Spleen (tissue), 11 donors: ENCODE results near the gene MAPK8IP3. TPM values are rescaled to one million over a fixed set of nuclear protein-coding genes. Genes with fewer than 3 reads are reported as not detected.
A peak's percentile ranks its signal among the peaks of the same experiment; 100 is the strongest.
"Not testable (repeated sequence)": the region's sequence is repeated elsewhere in the genome, so short reads cannot be mapped to it uniquely, and the experiment has no call there.

Experiments
- DNase-seq: peaks from one replicate; pipeline ENCODE4 v3.0.0-alpha.2; 2020
- H3K27ac ChIP-seq, 8 donors: fragments of 200-600 bp; sonication (generic) in 7 of 8; 1 replicate in 4 of 8; 2 replicates in 4 of 8; pipeline versions ENCODE4 v1.5.0 to v1.8.0; 2016 to 2021; ENCODE audit warnings: inconsistent platforms in 4 of 8, mild to moderate bottlenecking in 4 of 8, moderate library complexity in 1 of 8
- H3K27me3 ChIP-seq, 7 donors: fragments of 200-600 bp; sonication (generic) in 6 of 7; replicated peaks in 1 of 7; 1 replicate in 4 of 7; 2 replicates in 3 of 7; pipeline versions ENCODE4 v1.5.0 to v1.8.0; 2016 to 2021; ENCODE audit warnings: inconsistent platforms in 3 of 7, mild to moderate bottlenecking in 1 of 7
- H3K36me3 ChIP-seq, 6 donors: fragments of 200-600 bp; sonication (generic) in 5 of 6; 1 replicate in 4 of 6; 2 replicates in 2 of 6; pipeline versions ENCODE4 v1.5.0 to v1.8.0; 2016 to 2021; ENCODE audit warnings: inconsistent platforms in 2 of 6
- H3K4me1 ChIP-seq, 6 donors: fragments of 200-600 bp; sonication (generic) in 5 of 6; 1 replicate in 3 of 6; 2 replicates in 3 of 6; pipeline versions ENCODE4 v1.5.0 to v1.8.0; 2016 to 2021; ENCODE audit warnings: inconsistent platforms in 3 of 6
- H3K4me3 ChIP-seq, 8 donors: fragments of 200-600 bp; sonication (generic) in 7 of 8; 1 replicate in 4 of 8; 2 replicates in 4 of 8; pipeline versions ENCODE4 v1.5.0 to v1.8.0; 2016 to 2021; ENCODE audit warnings: inconsistent platforms in 4 of 8, mild to moderate bottlenecking in 4 of 8, moderate library complexity in 2 of 8
- H3K9me3 ChIP-seq, 8 donors: fragments of 200-600 bp; sonication (generic) in 7 of 8; 1 replicate in 4 of 8; 2 replicates in 4 of 8; pipeline versions ENCODE4 v1.5.0 to v1.8.0; 2016 to 2021; ENCODE audit warnings: inconsistent platforms in 4 of 8
- POLR2A ChIP-seq, 3 donors: fragments of 450-650 bp; IDR thresholded peaks; one replicate each; pipeline ENCODE4 v1.5.1; 2017; ENCODE audit warnings: antibody characterized with exemption in 3 of 3, mild to moderate bottlenecking in 1 of 3
- POLR2AphosphoS5 ChIP-seq, 3 donors: sonication (generic); formaldehyde crosslinking; IDR thresholded peaks; one replicate each; pipeline ENCODE4 v1.5.1; 2017; ENCODE audit warnings: antibody characterized with exemption in 3 of 3
- WGBS, 5 donors: extraction: QIAGEN DNeasy Blood & Tissue Kit in 3 of 5; methylation state at CpG; one replicate each; pipeline versions ENCODE4 v1.1.5 to v1.1.7; 2013 to 2018; 5-methylcytosine and 5-hydroxymethylcytosine counted together
- intact Hi-C: fragments of 100-400 bp; cut with DNase I; formaldehyde crosslinking; loops from one replicate; pipeline ENCODE4 v1.15.0; 2023; ENCODE audit warnings: low total_unique reads
- polyA plus RNA-seq, 3 donors: library from polyadenylated mRNA; stranded (reverse); fragments of 200-250 nt; gene quantifications; one replicate each; pipeline ENCODE4 v1.2.1, GENCODE V29; 2013
- total RNA-seq, 7 donors: library from RNA; depleted of rRNA in 3 of 7; stranded (reverse); fragments of >200 nt in 3 of 7; fragmentation: NEBNext Ultra II Directional in 4 of 7; extraction: Animal tissue kit (Norgen Biotek cat#: 25700) in 4 of 7; gene quantifications; one replicate each; pipeline versions ENCODE4 v1.1.0 to v1.2.1, GENCODE V29; 2016 to 2021
- TF ChIP-seq, protein P1 (sequence below), 11 experiments: fragments of 200-600 bp in 7 of 11; fragments of 450-650 bp in 4 of 11; sonication (generic) in 4 of 11; IDR thresholded peaks in 8 of 11; conservative IDR thresholded peaks in 3 of 11; 1 replicate in 7 of 11; 2 replicates in 4 of 11; pipeline versions ENCODE4 v1.4.0 to v1.8.0; 2016 to 2021; ENCODE audit warnings: antibody characterized with exemption in 11 of 11, inconsistent platforms in 4 of 11, mild to moderate bottlenecking in 1 of 11
- donor health status: healthy with polysubstance abuse.
- donor health status: DM: no; HTN: no; CAD: no; lungs with moderate emphysema.
- donor health status: DM: no; HTN: no; CAD: no.
- donor health status: Bipolar disorder and iron deficiency.
- donor health status: healthy.
- donor health status: DM: no; HTN: no; CAD: no.
- donor health status: DM: yes; HTN: yes; CAD: no.

The MAPK8IP3 gene
- total and polyA plus RNA-seq, 10 donors, result 27.2 to 134 (median 114) TPM

DNA sequence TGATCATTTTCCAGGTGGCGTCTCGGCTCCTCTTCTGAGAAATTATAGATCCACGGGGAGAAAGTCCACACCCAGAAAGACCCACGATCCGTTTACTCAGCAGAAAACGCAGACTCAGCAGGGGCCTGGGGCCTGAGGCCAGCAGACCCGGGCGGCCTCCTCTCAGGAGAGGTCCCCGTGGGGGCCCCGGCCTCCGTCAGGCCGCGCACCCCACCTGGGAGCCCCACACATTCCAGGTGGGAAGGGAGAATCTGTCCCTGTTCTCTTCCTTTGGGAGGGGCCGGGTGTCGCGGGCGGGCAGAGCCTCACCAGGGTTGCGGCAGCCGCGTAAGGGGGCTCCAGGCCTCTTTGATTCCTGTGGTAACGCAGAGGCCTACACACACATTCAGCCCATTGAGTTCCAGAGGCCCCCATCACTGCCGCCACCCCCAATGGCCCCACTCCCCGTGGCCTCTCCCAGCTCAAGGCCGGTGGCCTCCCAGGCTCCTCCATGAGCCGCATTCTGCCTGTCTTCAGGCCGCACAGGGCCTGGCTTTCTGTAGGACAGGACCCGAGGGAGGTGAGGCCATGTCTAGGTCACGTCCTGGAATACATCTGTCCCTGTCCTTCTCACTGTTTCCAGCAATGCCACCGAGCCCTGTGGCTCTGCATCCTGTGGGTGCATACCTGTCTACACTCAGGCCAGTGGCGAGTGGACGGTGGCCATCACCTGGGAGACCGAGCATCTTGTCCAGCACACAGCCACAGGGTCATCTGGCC, 89.1 kb downstream of the MAPK8IP3 start:
- no peak overlapping the region for H3K27ac ChIP-seq
- H3K9me3 ChIP-seq, result peaks cover 0 to 34% (median 28%) of the 10 kb centered on the region in 8 donors
- no peaks in the 10 kb centered on the region for H3K27me3 ChIP-seq
- intact Hi-C loops, result no loop called here
- no peak overlapping the region for H3K4me3 ChIP-seq
- 85 to 92% (median 88%) methylated on average over 19 to 32 of the region's 32 CpGs for WGBS, 5 donors
- H3K4me1 ChIP-seq, result no peaks in the 10 kb centered on the region
- DNase-seq, result peak; percentile 52
- H3K36me3 ChIP-seq, result peaks cover 0 to 28% (median 21%) of the 10 kb centered on the region in 6 donors
- peak in 1 of 3 donors; percentile 11 for TF ChIP-seq POLR2AphosphoS5 (IDR thresholded peaks at IDR 0.05)
- TF ChIP-seq, protein P1, sequence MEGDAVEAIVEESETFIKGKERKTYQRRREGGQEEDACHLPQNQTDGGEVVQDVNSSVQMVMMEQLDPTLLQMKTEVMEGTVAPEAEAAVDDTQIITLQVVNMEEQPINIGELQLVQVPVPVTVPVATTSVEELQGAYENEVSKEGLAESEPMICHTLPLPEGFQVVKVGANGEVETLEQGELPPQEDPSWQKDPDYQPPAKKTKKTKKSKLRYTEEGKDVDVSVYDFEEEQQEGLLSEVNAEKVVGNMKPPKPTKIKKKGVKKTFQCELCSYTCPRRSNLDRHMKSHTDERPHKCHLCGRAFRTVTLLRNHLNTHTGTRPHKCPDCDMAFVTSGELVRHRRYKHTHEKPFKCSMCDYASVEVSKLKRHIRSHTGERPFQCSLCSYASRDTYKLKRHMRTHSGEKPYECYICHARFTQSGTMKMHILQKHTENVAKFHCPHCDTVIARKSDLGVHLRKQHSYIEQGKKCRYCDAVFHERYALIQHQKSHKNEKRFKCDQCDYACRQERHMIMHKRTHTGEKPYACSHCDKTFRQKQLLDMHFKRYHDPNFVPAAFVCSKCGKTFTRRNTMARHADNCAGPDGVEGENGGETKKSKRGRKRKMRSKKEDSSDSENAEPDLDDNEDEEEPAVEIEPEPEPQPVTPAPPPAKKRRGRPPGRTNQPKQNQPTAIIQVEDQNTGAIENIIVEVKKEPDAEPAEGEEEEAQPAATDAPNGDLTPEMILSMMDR (IDR thresholded peaks at IDR 0.05 in 8 of 11, conservative IDR thresholded peaks at IDR 0.05 in 3 of 11), result no peak

DNA sequence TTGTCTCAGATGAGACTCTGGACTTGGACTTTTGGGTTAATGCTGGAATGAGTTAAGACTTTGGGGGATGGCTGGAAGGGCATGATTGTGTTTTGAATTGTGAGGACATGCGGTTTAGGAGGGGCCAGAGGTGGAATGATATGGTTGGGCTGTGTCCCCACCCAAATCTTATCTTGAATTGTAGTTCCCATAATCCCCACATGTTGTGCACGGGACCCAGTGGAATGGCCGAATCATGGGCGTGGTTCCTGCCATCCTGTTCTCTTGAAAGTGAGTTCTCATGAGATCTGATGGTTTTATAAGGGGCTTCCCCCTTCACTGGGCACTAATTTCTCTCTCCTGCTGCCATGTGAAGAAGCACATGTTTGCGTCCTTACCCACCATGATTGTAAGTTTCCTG, 93.3 kb downstream of the MAPK8IP3 start:
- H3K27ac ChIP-seq, H3K4me1 ChIP-seq, H3K4me3 ChIP-seq, H3K27me3 ChIP-seq, H3K36me3 ChIP-seq, intact Hi-C loops, DNase-seq: not testable (repeated sequence)
- peaks cover 0 to 34% (median 28%) of the 10 kb centered on the region in 8 donors for H3K9me3 ChIP-seq
- 61 to 89% (median 83%) methylated on average over 4 to 5 of the region's 5 CpGs for WGBS, 5 donors

DNA sequence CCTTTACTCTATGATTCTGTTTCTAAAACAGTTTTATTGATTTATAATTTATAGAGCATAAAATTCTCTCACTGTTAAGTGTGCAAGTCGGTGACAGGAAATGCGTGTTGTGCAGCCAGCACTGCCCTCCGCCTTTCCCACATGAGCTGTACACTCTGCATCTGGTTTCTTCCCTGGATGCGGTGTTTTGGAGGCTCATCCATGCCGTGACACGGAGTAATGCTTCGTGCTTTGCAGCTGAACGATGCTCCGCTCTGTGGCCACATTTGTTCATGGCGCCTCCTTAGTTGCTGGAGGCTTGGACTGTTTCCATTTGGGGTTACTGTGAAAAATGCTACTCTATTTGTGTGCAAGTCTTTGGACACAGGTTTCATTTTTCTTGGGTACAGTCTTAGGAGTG, 94.7 kb downstream of the MAPK8IP3 start:
- intact Hi-C loops, result no loop called here
- H3K27me3 ChIP-seq, result no peaks in the 10 kb centered on the region
- H3K4me3 ChIP-seq, result no peak overlapping the region
- H3K9me3 ChIP-seq, result peaks cover 0 to 34% (median 28%) of the 10 kb centered on the region in 8 donors
- H3K4me1 ChIP-seq, result no peaks in the 10 kb centered on the region
- WGBS, 5 donors, result 84 to 89% (median 87%) methylated on average over 10 of the region's 10 CpGs
- TF ChIP-seq POLR2A (IDR thresholded peaks at IDR 0.05) (no peak), POLR2AphosphoS5 (IDR thresholded peaks at IDR 0.05) (no peak)
- TF ChIP-seq, protein P1 (IDR thresholded peaks at IDR 0.05 in 8 of 11, conservative IDR thresholded peaks at IDR 0.05 in 3 of 11), result no peak
- DNase-seq, result no peak
- H3K27ac ChIP-seq, result no peak overlapping the region
- H3K36me3 ChIP-seq, result peaks cover 0 to 14% (median 2%) of the 10 kb centered on the region in 6 donors

DNA sequence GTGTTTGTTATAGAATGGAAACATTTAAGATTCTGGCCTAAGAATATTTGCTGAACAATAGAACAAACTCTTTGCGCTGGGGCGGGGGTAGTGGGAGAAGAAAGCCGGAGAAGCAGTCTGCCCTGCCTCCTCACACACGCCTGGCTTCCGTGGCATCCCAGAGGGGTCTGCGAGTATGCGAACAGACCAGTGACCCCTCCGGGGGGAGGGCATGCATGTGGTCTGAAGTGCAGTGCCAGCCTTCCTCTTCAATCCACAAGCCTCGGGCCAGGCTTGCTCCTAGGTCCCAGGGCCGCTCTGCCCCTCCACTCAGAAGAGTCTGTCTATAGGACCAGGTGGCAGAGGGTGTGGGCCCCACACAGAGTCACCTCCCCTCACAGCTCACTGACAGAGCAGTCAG, 101.6 kb downstream of the MAPK8IP3 start:
- 83 to 92% (median 88%) methylated on average over 10 of the region's 10 CpGs for WGBS, 5 donors

More for the DNA sequence above, 101.6 kb downstream of the MAPK8IP3 start:
- no peak for TF ChIP-seq POLR2AphosphoS5 (IDR thresholded peaks at IDR 0.05)
- TF ChIP-seq POLR2A (IDR thresholded peaks at IDR 0.05), result no peak
- TF ChIP-seq, protein P1 (IDR thresholded peaks at IDR 0.05 in 8 of 11, conservative IDR thresholded peaks at IDR 0.05 in 3 of 11), result no peak
- intact Hi-C loops, result no loop called here
- Histone ChIP-seq H3K9me3 (peaks cover 0 to 6% (median 0%) of the 10 kb centered on the region in 8 donors), H3K36me3 (peaks cover 5 to 81% (median 43%) of the 10 kb centered on the region in 6 donors), H3K4me1 (peaks cover 0 to 3% (median 0%) of the 10 kb centered on the region in 6 donors), H3K27me3 (no peaks in the 10 kb centered on the region), H3K4me3 (no peak overlapping the region), H3K27ac (no peak overlapping the region)
- no peak for DNase-seq
